Rectal smooth muscle tissue (tissue), 1 donor: ENCODE measurements around the gene RGS9BP.
"Not testable (repeated sequence)": the region's sequence is repeated elsewhere in the genome, so short reads cannot be mapped to it uniquely, and the experiment has no call there.

Experiments
- H3K27ac ChIP-seq: one replicate; pipeline ENCODE4 v1.7.0; 2013; ENCODE audit warnings: low read depth, low read length, inconsistent platforms
- H3K27me3 ChIP-seq: one replicate; pipeline ENCODE4 v1.7.0; 2013; ENCODE audit warnings: low read length; ENCODE audit not compliant: control insufficient read depth, insufficient read depth
- H3K36me3 ChIP-seq: one replicate; pipeline ENCODE4 v1.7.0; 2013; ENCODE audit warnings: low read length; ENCODE audit not compliant: control insufficient read depth, insufficient read depth
- H3K4me1 ChIP-seq: one replicate; pipeline ENCODE4 v1.7.0; 2013; ENCODE audit warnings: low read length; ENCODE audit not compliant: control insufficient read depth, insufficient read depth
- H3K4me3 ChIP-seq: one replicate; pipeline ENCODE4 v1.7.0; 2013; ENCODE audit warnings: low read length
- H3K9ac ChIP-seq: one replicate; pipeline ENCODE4 v1.7.0; 2013; ENCODE audit warnings: low read length

Gene RGS9BP

GRCh38 chr19:32711747-32712146 is 36.1 kb downstream of the RGS9BP start:
- no peak overlapping the region for H3K9ac ChIP-seq
- H3K4me1 ChIP-seq, result no peaks in the 10 kb centered on the region

GRCh38 chr19:32716203-32716602 is 40.6 kb downstream of the RGS9BP start:
- not testable (repeated sequence) for H3K4me1 ChIP-seq, H3K36me3 ChIP-seq, H3K27me3 ChIP-seq, H3K9ac ChIP-seq, H3K27ac ChIP-seq, H3K4me3 ChIP-seq

More at GRCh38 chr19:32711747-32712146, 36.1 kb downstream of the RGS9BP start:
- H3K27ac ChIP-seq, result no peak overlapping the region
- H3K36me3 ChIP-seq, result no peaks in the 10 kb centered on the region
- H3K27me3 ChIP-seq, result no peaks in the 10 kb centered on the region
- no peak overlapping the region for H3K4me3 ChIP-seq

DNA sequence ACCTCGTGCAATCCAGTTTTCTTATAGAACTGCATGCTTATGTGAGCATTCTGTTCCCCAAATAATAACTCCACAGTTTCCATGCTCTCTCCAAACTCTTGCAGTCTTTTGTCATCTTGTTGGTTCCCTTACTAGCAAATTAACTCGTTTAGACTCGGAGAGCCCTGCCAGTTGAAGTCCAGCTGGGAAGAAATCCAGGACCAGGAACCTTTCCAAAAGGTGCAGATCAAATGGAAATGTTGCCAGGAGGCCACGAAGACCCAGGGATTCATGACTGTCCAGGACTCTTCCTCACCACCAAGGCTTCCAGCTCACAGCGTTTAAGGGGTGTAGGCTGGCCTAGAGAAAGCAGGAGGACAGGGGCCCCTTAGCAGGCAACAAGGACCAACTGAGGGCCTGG is 41.8 kb downstream of the RGS9BP start:
- Histone ChIP-seq H3K27ac (no peak overlapping the region), H3K4me1 (no peaks in the 10 kb centered on the region), H3K27me3 (no peaks in the 10 kb centered on the region), H3K9ac (no peak overlapping the region), H3K36me3 (no peaks in the 10 kb centered on the region), H3K4me3 (no peak overlapping the region)

GRCh38 chr19:32718286-32718685 is 42.6 kb downstream of the RGS9BP start:
- H3K9ac ChIP-seq, result no peak overlapping the region
- H3K4me3 ChIP-seq, result no peak overlapping the region
- H3K36me3 ChIP-seq, result no peaks in the 10 kb centered on the region
- no peak overlapping the region for H3K27ac ChIP-seq
- H3K4me1 ChIP-seq, result no peaks in the 10 kb centered on the region
- no peaks in the 10 kb centered on the region for H3K27me3 ChIP-seq

GRCh38 chr19:32719611-32720059 is 44.0 kb downstream of the RGS9BP start, which contains the start of gene TDRD12:
TSS of gene TDRD12 (plus strand) at chr19:32719767. CDS start at chr19:32720073, 306 bp downstream.
- H3K9ac ChIP-seq, result no peak within 1 kb of the TSS
- no peak within 1 kb of the TSS for H3K4me3 ChIP-seq
- H3K36me3 ChIP-seq, result no peaks in the 10 kb centered on the region
- H3K27me3 ChIP-seq, result no peaks in the 10 kb centered on the region
- no peak within 1 kb of the TSS for H3K27ac ChIP-seq
- no peaks in the 10 kb centered on the region for H3K4me1 ChIP-seq

DNA sequence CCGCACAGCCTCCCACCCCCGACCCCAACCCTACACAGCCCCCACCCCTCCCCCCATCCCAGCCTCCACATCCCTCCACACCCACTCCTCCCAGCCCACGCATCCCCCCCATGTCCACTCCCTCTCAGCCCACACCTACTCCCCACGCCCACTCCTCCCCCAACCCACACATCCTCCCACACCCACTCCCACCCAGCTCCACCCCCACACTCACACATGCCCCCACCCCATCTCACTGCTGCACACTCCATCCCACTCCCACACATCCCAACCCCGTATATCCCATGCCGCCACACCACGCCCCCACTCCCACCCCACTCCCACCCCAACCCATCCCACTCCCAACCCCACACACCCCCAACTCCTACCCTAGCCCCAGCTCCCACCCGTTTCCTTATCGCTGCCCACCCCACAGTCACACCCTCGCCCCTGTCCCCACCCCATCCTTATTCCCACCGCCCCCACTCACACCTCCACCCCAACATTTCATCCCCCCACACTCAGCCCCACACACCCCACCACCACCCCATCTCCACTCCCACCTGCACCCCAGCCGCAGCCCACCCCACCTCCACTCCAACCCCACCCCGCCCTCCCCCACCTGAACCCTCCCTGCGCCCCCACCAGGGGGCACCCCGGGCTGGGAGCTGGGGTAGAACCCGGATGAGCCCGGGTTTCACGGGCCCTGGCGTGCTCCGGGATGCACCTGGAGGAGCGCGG is 44.7 kb downstream of the RGS9BP start:
- no peak overlapping the region for H3K9ac ChIP-seq
- H3K27me3 ChIP-seq, result no peaks in the 10 kb centered on the region
- H3K4me3 ChIP-seq, result no peak overlapping the region
- H3K4me1 ChIP-seq, result no peaks in the 10 kb centered on the region
- H3K27ac ChIP-seq, result no peak overlapping the region
- H3K36me3 ChIP-seq, result no peaks in the 10 kb centered on the region

- Histone ChIP-seq H3K36me3 (no peaks in the 10 kb centered on the region), H3K9ac (no peak overlapping the region), H3K4me3 (no peak overlapping the region), H3K4me1 (no peaks in the 10 kb centered on the region), H3K27ac (no peak overlapping the region), H3K27me3 (no peaks in the 10 kb centered on the region)
Observed at GRCh38 chr19:32720936-32721250, 45.2 kb downstream of the RGS9BP start.
